NCI-H2171 treated with DMSO at 0.1 percent for 48 hours (cell line): ENCODE measurements around the gene HSDL1.

ENCODE experiments used
- DNase-seq: peaks from one replicate; lab custom pipeline; 2025; lab: John Stamatoyannopoulos, UW

The HSDL1 gene

GRCh38 chr16:84176192-84177053 lies 31.4 kb upstream of the HSDL1 start:
- peak; percentile 70 for DNase-seq

- DNase-seq: peak; percentile 59
Measured at GRCh38 chr16:84175350-84176081, 30.5 kb upstream of the HSDL1 start.

GRCh38 chr16:84174396-84174795 lies 29.4 kb upstream of the HSDL1 start:
- no peak for DNase-seq

- no peak for DNase-seq
Measured at GRCh38 chr16:84169765-84170310, 24.9 kb upstream of the HSDL1 start.

GRCh38 chr16:84166796-84167695 lies 22.1 kb upstream of the HSDL1 start:
- no peak for DNase-seq

GRCh38 chr16:84165746-84166145 lies 20.8 kb upstream of the HSDL1 start:
- DNase-seq: no peak

- no peak for DNase-seq
Measured at GRCh38 chr16:84161801-84162200, 16.8 kb upstream of the HSDL1 start.

GRCh38 chr16:84161037-84161436 lies 16.1 kb upstream of the HSDL1 start:
- DNase-seq: no peak

- DNase-seq: no peak
Measured at GRCh38 chr16:84159800-84160199, 14.8 kb upstream of the HSDL1 start.

GRCh38 chr16:84159007-84159406 lies 14.0 kb upstream of the HSDL1 start:
- no peak for DNase-seq

GRCh38 chr16:84156342-84156784 lies 11.4 kb upstream of the HSDL1 start:
- DNase-seq: peak; percentile 26

GRCh38 chr16:84155771-84156170 lies 10.8 kb upstream of the HSDL1 start:
- no peak for DNase-seq

- no peak for DNase-seq
Measured at GRCh38 chr16:84155226-84155625, 10.2 kb upstream of the HSDL1 start.

- DNase-seq: no peak
Measured at GRCh38 chr16:84153660-84154214, 8.8 kb upstream of the HSDL1 start.

- DNase-seq: no peak
Measured at GRCh38 chr16:84150926-84151325, 5.9 kb upstream of the HSDL1 start.

- DNase-seq: peak; percentile 38
Measured at GRCh38 chr16:84144209-84144858, 643 bp downstream of the HSDL1 start.

GRCh38 chr16:84143784-84144199 lies 1.2 kb downstream of the HSDL1 start:
- no peak for DNase-seq

GRCh38 chr16:84143081-84143480 lies 1.9 kb downstream of the HSDL1 start:
- no peak for DNase-seq

- peak; percentile 58 for DNase-seq
Measured at GRCh38 chr16:84141143-84141670, 3.8 kb downstream of the HSDL1 start.

GRCh38 chr16:84139628-84140258 lies 5.2 kb downstream of the HSDL1 start:
- no peak for DNase-seq
